Endothelial cell of umbilical vein (primary cell): ENCODE data around the gene TMED8. TPM values are rescaled to one million over a fixed set of nuclear protein-coding genes. Genes with fewer than 3 reads are reported as not detected.
A peak's percentile ranks its signal among the peaks of the same experiment; 100 is the strongest.

Experiments used
- BruUV-seq: library from RNA; stranded (reverse); fragments of 400-500 nt; replicated peaks from 2 replicates; lab custom pipeline; 2021; lab: Mats Ljungman, UMichigan
- CTCF ChIA-PET: fragments of 300-600, 350-600 bp; sonication (Branson Sonifier 250); formaldehyde crosslinking; loops from one replicate; lab custom pipeline; 2021; ENCODE audit warnings: antibody characterized with exemption, inconsistent platforms; lab: Charles Lee
- POLR2A ChIA-PET: fragments of 300-600, 350-600 bp; sonication (Branson Sonifier 250); formaldehyde crosslinking; loops from one replicate; lab custom pipeline; 2021; ENCODE audit warnings: antibody characterized with exemption, inconsistent platforms; lab: Charles Lee
- DNase-seq: peaks from one replicate; pipeline ENCODE4 v3.0.0-alpha.2; 2011; ENCODE audit warnings: low read depth, low spot score
- FAIRE-seq: peaks from 2 replicates; lab custom pipeline; 2011; peaks lifted over from hg19 to GRCh38; lab: Jason Lieb, UNC
- H2AFZ ChIP-seq: 2 replicates; pipeline ENCODE4 v1.6.0; 2012; ENCODE audit warnings: low read depth, low read length, control low read depth, inconsistent platforms
- H3K27ac ChIP-seq: 2 replicates; pipeline ENCODE4 v1.5.1; 2011; ENCODE audit warnings: low read depth, mild to moderate bottlenecking, control low read depth, low read length, moderate library complexity; ENCODE audit not compliant: insufficient read depth
- H3K27me3 ChIP-seq, 2 experiments: 2 replicates each; pipeline versions ENCODE4 v1.6.0 to v1.6.1; 2011; ENCODE audit warnings: low read length in 2 of 2, mixed read lengths in 1 of 2; ENCODE audit not compliant: control insufficient read depth in 2 of 2, insufficient read depth in 2 of 2
- H3K36me3 ChIP-seq, 2 experiments: 2 replicates in 1 of 2; 3 replicates in 1 of 2; pipeline ENCODE4 v1.5.1; 2011; ENCODE audit warnings: low read length in 2 of 2, mild to moderate bottlenecking in 1 of 2, moderate library complexity in 1 of 2; ENCODE audit not compliant: control insufficient read depth in 2 of 2, insufficient read depth in 2 of 2; ENCODE audit errors: extremely low read depth in 1 of 2
- H3K4me1 ChIP-seq: 3 replicates; pipeline ENCODE4 v1.5.1; 2011; ENCODE audit warnings: mild to moderate bottlenecking, low read length; ENCODE audit not compliant: control insufficient read depth, insufficient read depth; ENCODE audit errors: extremely low read depth
- H3K4me2 ChIP-seq: 2 replicates; pipeline ENCODE4 v1.6.1; 2011; ENCODE audit warnings: low read length, control low read depth, mixed read lengths; ENCODE audit not compliant: insufficient read depth
- H3K4me3 ChIP-seq, 3 experiments: fragments of 200-600 bp in 1 of 3; sonication (generic), shearing (Covaris generic) in 1 of 3; replicated peaks in 1 of 3; 2 replicates each; pipeline ENCODE4 v1.5.1; 2011 to 2016; ENCODE audit warnings: control low read depth in 3 of 3, low read length in 3 of 3, mild to moderate bottlenecking in 2 of 3, inconsistent platforms in 1 of 3, low read depth in 1 of 3, moderate library complexity in 1 of 3; ENCODE audit not compliant: insufficient read depth in 1 of 3
- H3K79me2 ChIP-seq: 2 replicates; pipeline ENCODE4 v1.6.0; 2012; ENCODE audit warnings: low read length, inconsistent platforms; ENCODE audit not compliant: control insufficient read depth, insufficient read depth
- H3K9ac ChIP-seq: replicated peaks from 2 replicates; pipeline ENCODE3; 2011; ENCODE audit warnings: low read length, control low read depth; ENCODE audit not compliant: insufficient read depth; ENCODE audit errors: extremely low read depth
- H3K9me1 ChIP-seq: replicated peaks from 3 replicates; pipeline ENCODE4 v1.6.0; 2011; ENCODE audit warnings: mild to moderate bottlenecking, low read length; ENCODE audit not compliant: control insufficient read depth, insufficient read depth; ENCODE audit errors: extremely low read depth
- H3K9me3 ChIP-seq: replicated peaks from 2 replicates; pipeline ENCODE4 v1.5.1; 2012; ENCODE audit warnings: low read length, inconsistent platforms; ENCODE audit not compliant: control insufficient read depth, insufficient read depth
- H4K20me1 ChIP-seq: replicated peaks from 2 replicates; pipeline ENCODE3; 2011; ENCODE audit warnings: mild to moderate bottlenecking, low read length; ENCODE audit not compliant: control insufficient read depth, insufficient read depth; ENCODE audit errors: extremely low read depth
- CTCF ChIP-seq, 2 donors: IDR thresholded peaks; 1 replicate in 1 of 2; 2 replicates in 1 of 2; pipeline ENCODE4 v1.5.1; 2011; ENCODE audit warnings: low read length in 2 of 2, mild to moderate bottlenecking in 2 of 2, moderate library complexity in 2 of 2, control low read depth in 1 of 2, inconsistent platforms in 1 of 2, low read depth in 1 of 2; ENCODE audit not compliant: insufficient read depth in 1 of 2; ENCODE audit errors: extremely low read depth in 1 of 2
- FOS ChIP-seq: IDR thresholded peaks from 2 replicates; pipeline ENCODE4 v1.6.1; 2011; ENCODE audit warnings: mild to moderate bottlenecking, low read length, moderate library complexity, borderline replicate concordance; ENCODE audit not compliant: insufficient read depth
- MAX ChIP-seq: IDR thresholded peaks from 2 replicates; pipeline ENCODE4 v1.6.1; 2011; ENCODE audit not compliant: insufficient read depth, insufficient read length
- POLR2A ChIP-seq: IDR thresholded peaks from 2 replicates; pipeline ENCODE4 v1.6.1; 2012; ENCODE audit warnings: low read depth, mild to moderate bottlenecking, control low read depth, low read length
- dilution Hi-C: fragments of 300-500 bp; cut with MboI; formaldehyde crosslinking; loops from one replicate; pipeline ENCODE4 v1.15.0; 2019; ENCODE audit warnings: low sequenced_read_pairs; ENCODE audit not compliant: extremely low pct_ligation_motif_present
- intact Hi-C: fragments of 100-400 bp; cut with micrococcal nuclease; formaldehyde crosslinking; loops from one replicate; pipeline ENCODE4 v1.10.0; 2022
- polyA plus RNA-seq, 4 experiments: library from polyadenylated mRNA; depleted of rRNA in 3 of 4; stranded (reverse) in 3 of 4; unstranded in 1 of 4; fragments of >200 nt; gene quantifications; 2 replicates each; pipeline versions ENCODE4 v1.2.1 to v1.2.3, GENCODE V29; 2011 to 2012; ENCODE audit warnings: missing spikeins in 1 of 4
- total RNA-seq: library from RNA; stranded (reverse); gene quantifications from 2 replicates; pipeline ENCODE4 v1.2.3, GENCODE V29; 2021

The TMED8 gene
- total and polyA plus RNA-seq, 2 donors (not counting 3 experiments of a cell fraction or from before 2014, with no cell fraction given), result 5.2 to 12.6 TPM

- FAIRE-seq (peak; percentile 12), DNase-seq (no peak)
- no peak overlapping the region for H2AFZ ChIP-seq
- dilution Hi-C loops, result no loop called here
- H3K4me1 ChIP-seq, result peaks cover 9% of the 10 kb centered on the region
- peaks cover 19% of the 10 kb centered on the region for H3K79me2 ChIP-seq
- no peak overlapping the region for H3K9ac ChIP-seq
- no peak overlapping the region for H3K4me3 ChIP-seq
- no peaks in the 10 kb centered on the region for H3K27me3 ChIP-seq
- no peaks in the 10 kb centered on the region for H3K9me1 ChIP-seq
- no TSS peak for BruUV-seq
- H3K36me3 ChIP-seq, result no peaks in the 10 kb centered on the region
- H3K27ac ChIP-seq, result no peak overlapping the region
- intact Hi-C loops, result loop anchor here (1.0 kb wide), 4 partner anchors 15 to 446 kb away; no protein-coding TSS in a partner anchor
- ChIA-PET CTCF (interaction anchor here (0.6 to 6.0 kb wide), 51 partner anchors 9 to 601 kb away, joined by 3 to 515 read pairs (median 4); partner anchors contain the start of genes CIPC, SAMD15, TMED8 and VIPAS39), POLR2A (interaction anchor here (0.6 to 1.6 kb wide), 4 partner anchors 13 to 444 kb away, joined by 3 to 13 read pairs (median 6); no protein-coding TSS in a partner anchor)
- H3K9me3 ChIP-seq, result no peaks in the 10 kb centered on the region
- H4K20me1 ChIP-seq, result no peaks in the 10 kb centered on the region
- H3K4me2 ChIP-seq, result no peak overlapping the region
- TF ChIP-seq MAX, result no peak
- no peak for TF ChIP-seq FOS
- TF ChIP-seq POLR2A, result no peak
- no peak for TF ChIP-seq CTCF (IDR thresholded peaks at IDR 0.05; ENCODE audit: extremely low read depth in 1 of 2, insufficient read depth in 1 of 2, low read depth in 1 of 2, low read length in 2 of 2)
Observed at GRCh38 chr14:77316195-77316505, 60.7 kb downstream of the TMED8 start.
